ENCODE data around the gene EME2. TPM values are rescaled to one million over a fixed set of nuclear protein-coding genes. Genes with fewer than 3 reads are reported as not detected.

EME2 gene
- total and polyA plus RNA-seq, 2 donors from 2014 or later: 5.1 to 23.8 TPM

GRCh38 chr16:1769402-1770300 is 3.0 kb upstream of the EME2 start:
- peaks cover 0 to 11% (median 7%) of the 10 kb centered on the region in 3 donors for H3K36me3 ChIP-seq (ENCODE audit: control insufficient read depth in 2 of 3, insufficient read depth in 3 of 3, low read length in 3 of 3)
- no peak for FAIRE-seq
- intact Hi-C loops (cut with DNase I): no loop called here
- H3K27me3 ChIP-seq (ENCODE audit: control insufficient read depth, insufficient read depth, low read length): no peaks in the 10 kb centered on the region
- H3K9ac ChIP-seq (ENCODE audit: low read length in 3 of 3): peak overlapping the region in 1 of 3 donors; percentile 22
- H3K27ac ChIP-seq (ENCODE audit: low read depth in 2 of 2, low read length in 2 of 2): peak overlapping the region in 1 of 2 donors; percentile 16
- H3K4me1 ChIP-seq (ENCODE audit: control insufficient read depth in 2 of 3, insufficient read depth in 2 of 3, low read depth in 1 of 3, low read length in 3 of 3): peaks cover 0 to 23% (median 6%) of the 10 kb centered on the region in 3 donors
- no peaks in the 10 kb centered on the region for H3K9me3 ChIP-seq (ENCODE audit: control insufficient read depth in 2 of 3, insufficient read depth in 1 of 3, low read length in 3 of 3)
- peak overlapping the region in 1 of 3 donors; percentile 76 for H3K4me3 ChIP-seq (ENCODE audit: low read length in 3 of 3)
- TF ChIP-seq CTCF (IDR thresholded peaks at IDR 0.05; ENCODE audit: borderline replicate concordance, extremely low read depth, insufficient read depth): no peak
- peak in 1 of 5 donors; percentile 56 for DNase-seq

GRCh38 chr16:1770328-1771187 is 2.1 kb upstream of the EME2 start:
- DNase-seq (peak in 3 of 5 donors; percentile 29 to 91 (median 69)), FAIRE-seq (no peak)
- intact Hi-C loops (cut with DNase I): no loop called here
- Histone ChIP-seq H3K4me1 (ENCODE audit: control insufficient read depth in 2 of 3, insufficient read depth in 2 of 3, low read depth in 1 of 3, low read length in 3 of 3) (peaks cover 0 to 24% (median 6%) of the 10 kb centered on the region in 3 donors), H3K27ac (ENCODE audit: low read depth in 2 of 2, low read length in 2 of 2) (peak overlapping the region in 1 of 2 donors; percentile 16), H3K27me3 (ENCODE audit: control insufficient read depth, insufficient read depth, low read length) (no peaks in the 10 kb centered on the region), H3K4me3 (ENCODE audit: low read length in 3 of 3) (peak overlapping the region in 2 of 3 donors; percentile 32 to 76), H3K9ac (ENCODE audit: low read length in 3 of 3) (peak overlapping the region in 2 of 3 donors; percentile 2 to 22), H3K36me3 (ENCODE audit: control insufficient read depth in 2 of 3, insufficient read depth in 3 of 3, low read length in 3 of 3) (peaks cover 0 to 6% (median 3%) of the 10 kb centered on the region in 3 donors), H3K9me3 (ENCODE audit: control insufficient read depth in 2 of 3, insufficient read depth in 1 of 3, low read length in 3 of 3) (no peaks in the 10 kb centered on the region)
- TF ChIP-seq CTCF (IDR thresholded peaks at IDR 0.05; ENCODE audit: borderline replicate concordance, extremely low read depth, insufficient read depth): no peak

GRCh38 chr16:1771188-1771863 is 1.3 kb upstream of the EME2 start, which contains the start of gene NME3:
NME3 (minus strand) TSS chr16:1771543; CDS start chr16:1771534, 9 bp downstream.
- H3K27me3 ChIP-seq (ENCODE audit: control insufficient read depth, insufficient read depth, low read length): no peaks in the 10 kb centered on the region
- peak within 1 kb of the TSS; percentile 22 to 55 (median 39) for H3K9ac ChIP-seq (ENCODE audit: low read length in 3 of 3)
- H3K4me3 ChIP-seq (ENCODE audit: low read length in 3 of 3): peak within 1 kb of the TSS; percentile 58 to 81 (median 76)
- peaks cover 0 to 4% (median 3%) of the 10 kb centered on the region in 3 donors for H3K36me3 ChIP-seq (ENCODE audit: control insufficient read depth in 2 of 3, insufficient read depth in 3 of 3, low read length in 3 of 3)
- TF ChIP-seq CTCF (IDR thresholded peaks at IDR 0.05; ENCODE audit: borderline replicate concordance, extremely low read depth, insufficient read depth): no peak
- H3K27ac ChIP-seq (ENCODE audit: low read depth in 2 of 2, low read length in 2 of 2): no peak within 1 kb of the TSS
- FAIRE-seq: no peak
- intact Hi-C loops (cut with DNase I): no loop called here
- peaks cover 0 to 24% (median 6%) of the 10 kb centered on the region in 3 donors for H3K4me1 ChIP-seq (ENCODE audit: control insufficient read depth in 2 of 3, insufficient read depth in 2 of 3, low read depth in 1 of 3, low read length in 3 of 3)
- DNase-seq: peak in 4 of 5 donors; percentile 59 to 93 (median 74)
- H3K9me3 ChIP-seq (ENCODE audit: control insufficient read depth in 2 of 3, insufficient read depth in 1 of 3, low read length in 3 of 3): no peaks in the 10 kb centered on the region

Data from kidney (tissue), 14 donors.